Measurements from ENCODE around the gene RAP1GAP. TPM values are rescaled to one million over a fixed set of nuclear protein-coding genes. Genes with fewer than 3 reads are reported as not detected.

The RAP1GAP gene
- total RNA-seq, 1 experiment from 2014 or later: 13.4 TPM

- Histone ChIP-seq H3K9me3 (ENCODE audit: control insufficient read depth in 1 of 2, insufficient read depth in 1 of 2, low read depth in 1 of 2, low read length in 2 of 2) (no peaks in the 10 kb centered on the region), H3K79me2 (ENCODE audit: insufficient read depth, low read length) (no peaks in the 10 kb centered on the region), H4K20me1 (ENCODE audit: insufficient read depth) (no peaks in the 10 kb centered on the region), H3K9me2 (ENCODE audit: insufficient read depth) (no peaks in the 10 kb centered on the region), H3K4me1 (ENCODE audit: control insufficient read depth in 1 of 2, insufficient read depth in 2 of 2, low read length in 2 of 2) (peaks cover 0 to 19% of the 10 kb centered on the region in 2 experiments; a peak in 3 of 4 replicates), H3K27me3 (ENCODE audit: insufficient read depth, low read length) (no peaks in the 10 kb centered on the region), H3K36me3 (ENCODE audit: control insufficient read depth in 1 of 2, insufficient read depth in 2 of 2, low read length in 2 of 2) (no peaks in the 10 kb centered on the region), H3K27ac (ENCODE audit: low read depth, low read length) (no peak overlapping the region), H3K4me2 (ENCODE audit: low read length) (no peak overlapping the region), H3K4me3 (replicated peaks in 1 of 2; ENCODE audit: low read depth in 1 of 2, low read length in 2 of 2) (no peak overlapping the region), H2AFZ (ENCODE audit: low read depth, low read length, poor library complexity, severe bottlenecking) (no peak overlapping the region), H3K9ac (ENCODE audit: low read length) (no peak overlapping the region)
- BruUV-seq (replicated peaks): no TSS peak
- TF ChIP-seq EZH2phosphoT487 (IDR thresholded peaks at IDR 0.05; ENCODE audit: borderline replicate concordance) (no peak), POLR2AphosphoS5 (IDR thresholded peaks at IDR 0.05; ENCODE audit: low read depth, low read length) (no peak), CEBPB (IDR thresholded peaks at IDR 0.05; ENCODE audit: low read depth) (no peak), POLR2A (IDR thresholded peaks at IDR 0.05; ENCODE audit: borderline replicate concordance, extremely low read depth, insufficient read depth, insufficient read length) (no peak), ELF1 (IDR thresholded peaks at IDR 0.05; ENCODE audit: borderline replicate concordance, low read depth) (no peak), REST (IDR thresholded peaks at IDR 0.05; ENCODE audit: low read depth) (no peak), SRF (IDR thresholded peaks at IDR 0.05; ENCODE audit: low read depth) (no peak), FOSL1 (IDR thresholded peaks at IDR 0.05; ENCODE audit: low read depth) (no peak), ZNF274 (IDR thresholded peaks at IDR 0.05; ENCODE audit: low read depth, low read length) (no peak), SIN3A (IDR thresholded peaks at IDR 0.05; ENCODE audit: low read depth) (no peak), EZH2 (IDR thresholded peaks at IDR 0.05) (no peak), MAX (IDR thresholded peaks at IDR 0.05) (no peak), RAD21 (IDR thresholded peaks at IDR 0.05; ENCODE audit: low read depth) (no peak), YY1 (IDR thresholded peaks at IDR 0.05; ENCODE audit: extremely low read depth, insufficient replicate concordance, low read depth, low read length) (no peak)
- ChIA-PET RAD21 (ENCODE audit: low non-redundant PET in 1 of 2, low total read pairs in 2 of 2, uncharacterized antibody in 2 of 2, unreplicated experiment in 2 of 2) (no interaction called here), POLR2A (no interaction called here), CTCF (no interaction called here)
- intact Hi-C loops (cut with micrococcal nuclease): no loop called here
- no peak for DNase-seq (ENCODE audit: low read depth, low spot score)
- ATAC-seq: no peak
Observed at GRCh38 chr1:21667348-21668231, 1.6 kb downstream of the RAP1GAP start.

Measured in HCT116 (cell line).